H9 (cell line): ENCODE results near the gene SORD. TPM values are rescaled to one million over a fixed set of nuclear protein-coding genes. Genes with fewer than 3 reads are reported as not detected.
"Not testable (repeated sequence)": the region's sequence is repeated elsewhere in the genome, so short reads cannot be mapped to it uniquely, and the experiment has no call there.

ENCODE experiments used
- DNase-seq: peaks from one replicate; pipeline ENCODE4 v3.0.0-alpha.2; 2017
- H2AFZ ChIP-seq: one replicate; pipeline ENCODE4 v1.6.1; 2013; ENCODE audit warnings: mild to moderate bottlenecking, low read length, control low read depth, moderate library complexity
- H2AK5ac ChIP-seq: 2 replicates; pipeline ENCODE4 v1.6.1; 2013; ENCODE audit warnings: low read length, control low read depth, mixed read lengths; ENCODE audit not compliant: insufficient read length
- H2BK120ac ChIP-seq: one replicate; pipeline ENCODE4 v1.6.1; 2013; ENCODE audit warnings: low read depth, mild to moderate bottlenecking, low read length, control low read depth, inconsistent platforms; ENCODE audit not compliant: poor library complexity, severe bottlenecking
- H2BK12ac ChIP-seq: 2 replicates; pipeline ENCODE4 v1.6.1; 2013; ENCODE audit warnings: low read length, control low read depth, mixed read lengths, low read depth; ENCODE audit not compliant: insufficient read length
- H2BK15ac ChIP-seq: 2 replicates; pipeline ENCODE4 v1.6.1; 2013; ENCODE audit warnings: low read depth, low read length, control low read depth
- H2BK20ac ChIP-seq: one replicate; pipeline ENCODE4 v1.6.1; 2013; ENCODE audit warnings: low read depth, mild to moderate bottlenecking, low read length, control low read depth, inconsistent platforms; ENCODE audit not compliant: poor library complexity, severe bottlenecking
- H2BK5ac ChIP-seq: 2 replicates; pipeline ENCODE4 v1.6.1; 2013; ENCODE audit warnings: low read length, control low read depth, mixed read lengths; ENCODE audit not compliant: insufficient read length
- H3K14ac ChIP-seq: 2 replicates; pipeline ENCODE4 v1.6.1; 2013; ENCODE audit warnings: low read length, control low read depth; ENCODE audit not compliant: insufficient read depth
- H3K18ac ChIP-seq: 2 replicates; pipeline ENCODE4 v1.6.1; 2013; ENCODE audit warnings: low read depth, mild to moderate bottlenecking, mixed read lengths, low read length, control low read depth; ENCODE audit not compliant: insufficient read length
- H3K23ac ChIP-seq: 2 replicates; pipeline ENCODE4 v1.6.1; 2013; ENCODE audit warnings: low read length, control low read depth, mixed read lengths, low read depth; ENCODE audit not compliant: insufficient read length
- H3K23me2 ChIP-seq: 2 replicates; pipeline ENCODE4 v1.6.1; 2013; ENCODE audit warnings: low read depth, mild to moderate bottlenecking, mixed read lengths, low read length, control low read depth; ENCODE audit not compliant: insufficient read length, poor library complexity, severe bottlenecking
- H3K27ac ChIP-seq: 2 replicates; pipeline ENCODE4 v1.5.1; 2013; ENCODE audit warnings: low read length, control low read depth, mixed read lengths, low read depth; ENCODE audit not compliant: insufficient read length
- H3K27me3 ChIP-seq: 2 replicates; pipeline ENCODE4 v1.6.1; 2013; ENCODE audit warnings: low read length, control low read depth, inconsistent platforms; ENCODE audit not compliant: insufficient read depth
- H3K4ac ChIP-seq: 2 replicates; pipeline ENCODE4 v1.6.1; 2013; ENCODE audit warnings: low read depth, mild to moderate bottlenecking, control low read depth, inconsistent platforms, low read length, moderate library complexity
- H3K4me1 ChIP-seq: 2 replicates; pipeline ENCODE4 v1.6.1; 2013; ENCODE audit warnings: low read length, control low read depth, inconsistent platforms; ENCODE audit not compliant: insufficient read depth
- H3K4me2 ChIP-seq: 2 replicates; pipeline ENCODE4 v1.6.1; 2013; ENCODE audit warnings: low read length, control low read depth, mixed read lengths; ENCODE audit not compliant: insufficient read length, insufficient read depth
- H3K56ac ChIP-seq: 2 replicates; pipeline ENCODE4 v1.6.1; 2013; ENCODE audit warnings: low read depth, mild to moderate bottlenecking, mixed read lengths, low read length, control low read depth; ENCODE audit not compliant: insufficient read length
- H3K79me1 ChIP-seq: 2 replicates; pipeline ENCODE4 v1.6.1; 2013; ENCODE audit warnings: low read depth, mild to moderate bottlenecking, moderate library complexity, low read length, control low read depth, inconsistent platforms; ENCODE audit not compliant: insufficient read depth, poor library complexity, severe bottlenecking
- H3K79me2 ChIP-seq: 2 replicates; pipeline ENCODE4 v1.6.1; 2013; ENCODE audit warnings: low read length, control low read depth, inconsistent platforms; ENCODE audit not compliant: insufficient read depth
- H3K9ac ChIP-seq: 2 replicates; pipeline ENCODE4 v1.6.1; 2013; ENCODE audit warnings: low read length, control low read depth, mixed read lengths; ENCODE audit not compliant: insufficient read length; ENCODE audit errors: extremely low read depth
- H3K9me3 ChIP-seq: one replicate; pipeline ENCODE4 v1.6.1; 2013; ENCODE audit warnings: low read depth, low read length, inconsistent platforms; ENCODE audit not compliant: control insufficient read depth
- H3T11ph ChIP-seq: one replicate; pipeline ENCODE4 v1.6.1; 2013; ENCODE audit warnings: mild to moderate bottlenecking, low read length, control low read depth, inconsistent platforms
- H4K20me1 ChIP-seq: one replicate; pipeline ENCODE4 v1.6.1; 2013; ENCODE audit not compliant: control insufficient read depth, insufficient read length, insufficient read depth
- H4K5ac ChIP-seq: 2 replicates; pipeline ENCODE4 v1.6.1; 2013; ENCODE audit warnings: low read depth, mild to moderate bottlenecking, mixed read lengths, low read length, control low read depth; ENCODE audit not compliant: insufficient read length
- H4K8ac ChIP-seq: replicated peaks from 2 replicates; pipeline ENCODE4 v1.6.1; 2013; ENCODE audit warnings: low read length, control low read depth, mixed read lengths, low read depth; ENCODE audit not compliant: insufficient read length
- H4K91ac ChIP-seq: 2 replicates; pipeline ENCODE4 v1.6.1; 2013; ENCODE audit warnings: low read depth, mild to moderate bottlenecking, moderate library complexity, mixed read lengths, low read length, control low read depth; ENCODE audit not compliant: insufficient read length
- H3K27ac Mint-ChIP-seq, 3 experiments: 2 replicates in 2 of 3; 3 replicates in 1 of 3; pipeline ENCODE4 v1.8.0; 2020 to 2021; ENCODE audit warnings: mixed read lengths in 3 of 3, mild to moderate bottlenecking in 1 of 3, moderate library complexity in 1 of 3
- H3K27me3 Mint-ChIP-seq: 2 replicates; pipeline ENCODE4 v1.8.0; 2021; ENCODE audit warnings: low read depth, mild to moderate bottlenecking, moderate library complexity, mixed read lengths
- H3K36me3 Mint-ChIP-seq, 3 experiments: 2 replicates in 2 of 3; 3 replicates in 1 of 3; pipeline ENCODE4 v1.8.0; 2020 to 2021; ENCODE audit warnings: low read depth in 3 of 3, mixed read lengths in 3 of 3; ENCODE audit not compliant: insufficient read depth in 1 of 3
- H3K4me1 Mint-ChIP-seq, 2 experiments: 2 replicates each; pipeline ENCODE4 v1.8.0; 2020; ENCODE audit warnings: mixed read lengths in 2 of 2
- H3K4me3 Mint-ChIP-seq, 2 experiments: 2 replicates in 1 of 2; 3 replicates in 1 of 2; pipeline ENCODE4 v1.8.0; 2020 to 2021; ENCODE audit warnings: mild to moderate bottlenecking in 2 of 2, mixed read lengths in 2 of 2, moderate library complexity in 1 of 2
- H3K9me3 Mint-ChIP-seq, 2 experiments: 2 replicates in 1 of 2; 3 replicates in 1 of 2; pipeline ENCODE4 v1.8.0; 2020; ENCODE audit warnings: mild to moderate bottlenecking in 2 of 2, mixed read lengths in 2 of 2, moderate library complexity in 1 of 2
- WGBS: extraction: QIAGEN DNeasy Blood & Tissue Kit; methylation state at CpG from one replicate; pipeline ENCODE4 v1.1.7; 2013; ENCODE audit warnings: missing lambda C conversion rate, low lambda C conversion rate, mixed read lengths; ENCODE audit not compliant: insufficient read length; ENCODE audit errors: extremely low coverage; 5-methylcytosine and 5-hydroxymethylcytosine counted together
- total RNA-seq: library from RNA; stranded (reverse); gene quantifications from 2 replicates; pipeline ENCODE4 v1.2.1, GENCODE V29; 2021
- TF ChIP-seq, protein P1 (sequence below): fragments of 200-600 bp; sonication (generic); conservative IDR thresholded peaks from 3 replicates; pipeline ENCODE4 v1.8.0; 2021; ENCODE audit warnings: antibody characterized with exemption, mild to moderate bottlenecking

SORD gene
- total RNA-seq, 1 experiment from 2014 or later = 35.2 TPM

DNA sequence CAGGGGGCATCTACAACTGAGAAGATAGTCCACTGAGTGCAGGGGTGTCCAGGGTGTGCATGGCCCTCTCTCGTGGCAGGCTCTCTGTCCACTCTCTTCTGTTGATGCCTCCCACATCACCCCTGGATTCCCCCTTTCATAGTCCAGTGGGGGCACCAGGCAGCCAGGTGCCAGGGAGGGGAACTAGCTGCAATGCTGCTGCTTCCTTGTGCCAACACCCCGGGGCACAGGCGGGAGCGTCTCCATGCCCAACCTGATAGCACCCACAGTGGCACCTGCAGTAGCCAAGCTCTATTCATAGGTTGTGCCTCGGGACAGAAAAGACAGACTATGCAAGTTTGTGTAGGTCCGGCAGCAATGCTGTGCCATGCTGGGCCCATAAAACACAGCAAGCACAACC is 79.2 kb downstream of the SORD start:
- Histone ChIP-seq H3K27me3 (no peaks in the 10 kb centered on the region; the same call in 1 of the 2 replicates), H3K4me2 (no peak overlapping the region), H3K4ac (no peak overlapping the region), H3K9me3 (no peaks in the 10 kb centered on the region), H2BK120ac (no peak overlapping the region), H3K23me2 (no peaks in the 10 kb centered on the region), H2BK5ac (no peak overlapping the region), H3K79me2 (no peaks in the 10 kb centered on the region), H2BK15ac (no peak overlapping the region), H3T11ph (no peak overlapping the region), H3K27ac (no peak overlapping the region), H3K4me1 (peaks cover 6% of the 10 kb centered on the region; the same call in 1 of the 2 replicates), H3K56ac (no peak overlapping the region), H2AK5ac (no peak overlapping the region), H2AFZ (no peak overlapping the region), H3K23ac (no peak overlapping the region), H3K9ac (no peak overlapping the region), H2BK12ac (no peak overlapping the region), H3K14ac (no peak overlapping the region; the same call in 1 of the 2 replicates), H2BK20ac (no peak overlapping the region), H3K18ac (no peak overlapping the region), H4K20me1 (no peaks in the 10 kb centered on the region), H4K91ac (no peak overlapping the region), H3K79me1 (no peaks in the 10 kb centered on the region), H4K8ac (no peak overlapping the region), H4K5ac (no peak overlapping the region)
- Mint-ChIP-seq H3K4me1 (peaks cover 20 to 28% of the 10 kb centered on the region in 2 experiments), H3K27ac (peak overlapping the region in 1 of 3 experiments; percentile 48; a peak in 1 of 7 replicates), H3K4me3 (no peak overlapping the region), H3K27me3 (peaks cover 38% of the 10 kb centered on the region), H3K36me3 (no peaks in the 10 kb centered on the region; a peak in 1 of 7 replicates), H3K9me3 (no peaks in the 10 kb centered on the region)
- no CpG with 5 or more reads among the region's 6 CpGs for WGBS
- no peak for DNase-seq
- TF ChIP-seq, protein P1, sequence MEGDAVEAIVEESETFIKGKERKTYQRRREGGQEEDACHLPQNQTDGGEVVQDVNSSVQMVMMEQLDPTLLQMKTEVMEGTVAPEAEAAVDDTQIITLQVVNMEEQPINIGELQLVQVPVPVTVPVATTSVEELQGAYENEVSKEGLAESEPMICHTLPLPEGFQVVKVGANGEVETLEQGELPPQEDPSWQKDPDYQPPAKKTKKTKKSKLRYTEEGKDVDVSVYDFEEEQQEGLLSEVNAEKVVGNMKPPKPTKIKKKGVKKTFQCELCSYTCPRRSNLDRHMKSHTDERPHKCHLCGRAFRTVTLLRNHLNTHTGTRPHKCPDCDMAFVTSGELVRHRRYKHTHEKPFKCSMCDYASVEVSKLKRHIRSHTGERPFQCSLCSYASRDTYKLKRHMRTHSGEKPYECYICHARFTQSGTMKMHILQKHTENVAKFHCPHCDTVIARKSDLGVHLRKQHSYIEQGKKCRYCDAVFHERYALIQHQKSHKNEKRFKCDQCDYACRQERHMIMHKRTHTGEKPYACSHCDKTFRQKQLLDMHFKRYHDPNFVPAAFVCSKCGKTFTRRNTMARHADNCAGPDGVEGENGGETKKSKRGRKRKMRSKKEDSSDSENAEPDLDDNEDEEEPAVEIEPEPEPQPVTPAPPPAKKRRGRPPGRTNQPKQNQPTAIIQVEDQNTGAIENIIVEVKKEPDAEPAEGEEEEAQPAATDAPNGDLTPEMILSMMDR = no peak

DNA sequence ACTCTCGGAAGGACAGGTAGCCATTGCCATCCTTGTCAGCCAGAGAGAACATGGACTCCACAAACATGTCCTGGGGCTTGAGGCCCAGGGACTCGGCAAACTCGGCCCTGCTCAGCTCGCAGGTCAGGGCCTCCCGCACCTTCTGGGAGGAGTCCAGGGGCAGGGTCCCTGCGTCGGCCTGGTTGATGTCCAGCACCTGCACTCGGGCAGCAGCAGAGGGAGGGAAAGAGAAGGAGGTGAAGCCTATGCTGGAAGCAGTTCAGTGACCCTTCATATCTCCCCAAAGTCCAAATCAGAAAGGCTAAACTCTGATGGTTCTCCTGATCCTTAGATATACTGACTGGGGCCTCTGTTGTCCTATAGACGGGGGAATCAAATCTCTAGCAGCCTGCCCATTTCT is 81.2 kb downstream of the SORD start:
- Mint-ChIP-seq H3K27ac (peak overlapping the region in 1 of 3 experiments; percentile 87; a peak in 1 of 7 replicates), H3K27me3 (peaks cover 42% of the 10 kb centered on the region), H3K4me1 (peaks cover 20 to 28% of the 10 kb centered on the region in 2 experiments)
- not testable (repeated sequence) for H3K18ac ChIP-seq, H3K27me3 ChIP-seq, H3K9me3 Mint-ChIP-seq, H4K8ac ChIP-seq, H2BK15ac ChIP-seq, H3T11ph ChIP-seq, H3K36me3 Mint-ChIP-seq, H2BK12ac ChIP-seq, H3K4me2 ChIP-seq, H3K4me1 ChIP-seq, H4K20me1 ChIP-seq, H3K9me3 ChIP-seq, DNase-seq, H3K79me2 ChIP-seq, H2AFZ ChIP-seq, H4K5ac ChIP-seq, H4K91ac ChIP-seq, H3K79me1 ChIP-seq, H3K9ac ChIP-seq, H2AK5ac ChIP-seq, H2BK5ac ChIP-seq, H3K4ac ChIP-seq, H3K4me3 Mint-ChIP-seq, H2BK120ac ChIP-seq, H3K56ac ChIP-seq, H3K27ac ChIP-seq, H2BK20ac ChIP-seq, H3K14ac ChIP-seq, H3K23ac ChIP-seq, H3K23me2 ChIP-seq
- WGBS = no CpG with 5 or more reads among the region's 9 CpGs
